GM19438 (cell line): Measurements from ENCODE around the gene C6orf89.

Experiments used
- ATAC-seq: cut with Tn5 transposase; IDR thresholded peaks from one replicate; pipeline ENCODE4 v1.9.1; 2021; ENCODE audit warnings: low read depth; ENCODE audit not compliant: unreplicated experiment

C6orf89 gene

DNA sequence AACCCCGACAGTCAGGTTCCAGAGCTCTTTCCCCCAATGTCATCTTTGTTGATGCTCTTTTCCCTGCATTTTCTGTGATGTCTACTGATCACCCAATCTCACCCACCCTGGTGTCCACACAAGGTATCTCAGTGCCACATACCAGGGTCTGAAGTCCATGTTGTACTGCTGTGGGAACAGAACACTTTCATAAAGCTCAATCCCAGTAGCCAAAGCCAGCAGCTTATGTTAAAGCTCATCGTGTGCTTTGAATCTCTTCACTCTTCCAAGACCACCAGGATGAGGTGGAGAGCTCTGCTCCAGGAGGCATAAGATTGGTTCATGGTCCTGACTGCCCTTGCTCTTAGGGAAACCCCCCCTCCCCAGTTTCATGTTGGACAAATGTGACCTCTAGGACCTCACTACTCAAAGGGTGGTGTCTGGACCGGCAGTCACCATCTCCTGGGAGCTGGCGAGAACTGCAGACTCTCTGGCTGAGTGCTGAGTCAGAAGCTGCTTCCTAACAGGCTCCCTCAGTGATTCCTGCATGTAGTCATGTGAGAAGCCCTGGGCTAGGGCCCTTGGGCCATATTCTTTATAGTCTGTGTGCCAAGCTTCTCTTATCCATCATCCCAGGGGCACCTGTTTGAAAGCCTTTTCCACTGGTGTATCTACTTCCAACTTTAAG, 33.1 kb upstream of the C6orf89 start:
- no peak for ATAC-seq

- no peak for ATAC-seq
Measured at GRCh38 chr6:36853325-36853724, 32.4 kb upstream of the C6orf89 start.

DNA sequence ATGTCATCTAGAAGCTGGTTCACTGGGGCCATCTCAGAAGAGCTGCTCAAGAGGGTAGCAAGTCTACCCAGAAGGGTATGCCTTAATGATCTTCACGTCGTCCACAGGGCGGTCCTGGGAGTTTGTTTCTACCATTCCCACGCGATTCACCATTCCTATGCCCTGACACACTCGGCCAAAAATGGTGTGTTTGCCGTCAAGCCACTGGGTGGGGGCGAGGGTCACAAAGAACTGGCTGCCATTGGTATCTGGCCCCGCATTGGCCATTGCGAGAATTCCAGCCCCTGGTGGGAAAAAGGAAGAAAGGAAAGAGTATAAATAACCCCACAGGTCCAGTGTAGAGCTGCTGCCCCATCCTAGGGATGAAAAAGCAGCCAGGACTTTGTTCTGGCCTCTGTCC, 30.0 kb upstream of the C6orf89 start:
- ATAC-seq, result no peak

GRCh38 chr6:36856277-36856676, 29.5 kb upstream of the C6orf89 start:
- ATAC-seq, result no peak

GRCh38 chr6:36857325-36857724, 28.4 kb upstream of the C6orf89 start:
- no peak for ATAC-seq

DNA sequence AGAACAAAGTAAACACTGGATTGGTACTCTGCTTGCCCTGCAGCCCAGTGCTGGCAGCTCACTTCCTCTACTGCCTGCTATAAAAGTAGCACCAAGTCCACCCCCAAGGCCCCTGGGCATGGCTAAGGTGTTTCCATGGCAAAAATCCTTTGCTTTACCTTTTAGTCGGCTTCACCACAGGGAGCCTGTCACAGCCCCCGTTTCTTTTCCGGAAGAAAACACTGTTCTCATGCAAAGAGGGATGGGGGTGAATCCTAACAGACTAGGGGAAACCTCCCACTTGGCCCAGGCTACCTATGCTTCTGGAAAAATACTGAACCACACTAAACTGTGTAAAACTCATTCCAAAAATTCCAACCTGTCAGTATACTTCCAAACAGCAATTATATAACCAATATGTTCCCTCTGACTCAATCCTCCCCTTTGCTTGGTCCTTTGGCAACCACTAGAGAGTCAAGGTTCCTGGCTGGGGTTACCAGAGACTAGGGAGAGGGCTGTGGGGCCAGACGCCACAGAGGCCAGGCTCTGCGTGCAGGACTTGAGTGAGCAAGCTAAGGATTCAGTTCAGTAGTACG, 27.3 kb upstream of the C6orf89 start:
- no peak for ATAC-seq

DNA sequence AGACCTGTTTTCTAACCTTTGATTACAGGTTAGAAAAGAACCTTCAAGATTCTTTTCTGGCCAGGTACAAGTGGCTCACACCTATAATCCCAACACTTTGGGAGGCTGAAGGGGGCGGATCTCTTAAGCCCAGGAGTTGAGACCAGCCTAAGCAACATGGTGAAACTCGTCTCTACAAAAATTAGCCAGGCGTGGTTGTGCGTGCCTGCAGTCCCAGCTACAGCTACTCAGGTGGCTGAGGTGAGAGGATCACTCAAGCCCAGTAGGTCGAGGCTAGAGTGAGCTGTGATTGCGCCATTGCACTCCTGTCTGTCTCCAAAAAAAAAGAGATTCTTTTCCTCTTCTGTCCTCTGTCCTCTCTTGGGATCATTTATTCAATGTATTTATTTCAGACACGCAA, 25.6 kb upstream of the C6orf89 start:
- ATAC-seq, result no peak

DNA sequence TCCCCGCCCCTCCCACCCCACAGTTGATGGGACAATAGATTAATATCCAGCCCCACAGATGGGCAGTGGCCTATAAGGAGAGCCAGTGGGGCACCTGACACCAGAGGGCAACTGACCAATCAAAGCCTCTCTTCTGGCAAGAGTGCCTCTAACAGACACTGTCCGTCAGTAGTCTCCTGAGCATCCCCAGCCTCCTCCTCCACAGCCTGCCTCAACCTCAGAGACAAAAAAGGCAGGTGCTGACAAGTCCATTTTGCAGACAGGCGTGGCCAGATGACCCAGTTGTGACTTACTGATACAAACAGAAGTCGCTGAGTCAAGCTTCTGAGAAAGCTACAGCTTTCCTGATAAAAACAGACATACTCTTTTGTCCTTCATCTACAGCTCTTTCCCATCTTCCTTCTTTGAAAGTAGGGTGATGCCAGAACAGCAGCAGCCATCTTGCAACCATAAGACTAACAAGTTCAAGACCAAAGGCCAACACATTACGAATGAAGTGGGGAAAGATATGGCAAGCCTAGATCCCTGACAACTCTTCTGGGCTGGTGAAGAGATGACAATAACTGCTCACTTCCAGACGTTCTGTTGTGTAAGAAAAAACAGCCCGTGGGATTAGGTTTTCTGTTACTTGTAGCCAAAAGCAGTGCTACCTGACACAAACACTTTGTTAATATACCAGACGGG, 23.4 kb upstream of the C6orf89 start:
- ATAC-seq, result no peak

DNA sequence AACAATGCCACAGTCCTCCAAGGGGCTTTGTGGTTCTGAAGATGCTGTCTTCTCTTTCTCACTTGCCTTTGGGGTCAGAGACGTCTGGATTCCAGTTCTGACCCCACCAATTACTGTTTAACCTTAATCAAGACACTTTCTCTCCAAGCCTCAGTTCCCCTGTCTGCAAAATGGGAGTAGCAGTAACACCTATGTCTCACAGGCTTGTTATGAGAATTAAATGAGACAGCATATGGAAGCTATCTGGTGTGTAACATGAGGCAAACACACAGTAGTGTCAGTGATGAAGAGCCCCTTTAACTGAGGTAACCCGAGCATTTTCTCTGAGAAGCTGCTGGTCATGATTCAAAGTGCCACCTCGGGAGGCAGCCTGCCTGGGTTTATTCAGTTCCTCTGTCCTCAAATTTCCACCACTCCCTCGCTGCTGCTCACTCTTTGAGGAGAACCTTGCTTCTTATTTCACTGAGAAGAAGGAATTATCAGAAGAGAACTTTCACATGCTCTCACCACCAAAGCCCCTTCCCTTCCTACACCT, 22.8 kb upstream of the C6orf89 start:
- ATAC-seq, result no peak

GRCh38 chr6:36863670-36864540, 21.8 kb upstream of the C6orf89 start:
- no peak for ATAC-seq

DNA sequence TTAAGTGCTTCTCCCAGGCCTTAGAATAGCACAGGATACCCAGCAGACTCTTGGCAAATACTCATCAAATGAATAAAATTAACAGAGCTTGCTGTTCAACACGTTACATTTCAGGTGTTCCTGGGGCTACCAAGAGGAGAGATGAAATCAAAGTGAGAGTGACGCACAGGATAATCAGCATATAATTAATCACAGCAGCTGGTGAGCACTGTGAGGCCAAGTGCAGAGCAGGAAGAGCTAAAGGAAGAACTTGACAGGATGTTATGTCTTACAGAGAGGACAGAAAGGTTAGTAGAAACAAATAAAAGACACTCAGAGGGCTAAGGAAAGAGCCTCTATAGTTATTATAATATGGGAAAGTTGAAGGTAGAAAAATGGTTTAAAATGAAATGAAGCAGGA, 19.9 kb upstream of the C6orf89 start:
- no peak for ATAC-seq

DNA sequence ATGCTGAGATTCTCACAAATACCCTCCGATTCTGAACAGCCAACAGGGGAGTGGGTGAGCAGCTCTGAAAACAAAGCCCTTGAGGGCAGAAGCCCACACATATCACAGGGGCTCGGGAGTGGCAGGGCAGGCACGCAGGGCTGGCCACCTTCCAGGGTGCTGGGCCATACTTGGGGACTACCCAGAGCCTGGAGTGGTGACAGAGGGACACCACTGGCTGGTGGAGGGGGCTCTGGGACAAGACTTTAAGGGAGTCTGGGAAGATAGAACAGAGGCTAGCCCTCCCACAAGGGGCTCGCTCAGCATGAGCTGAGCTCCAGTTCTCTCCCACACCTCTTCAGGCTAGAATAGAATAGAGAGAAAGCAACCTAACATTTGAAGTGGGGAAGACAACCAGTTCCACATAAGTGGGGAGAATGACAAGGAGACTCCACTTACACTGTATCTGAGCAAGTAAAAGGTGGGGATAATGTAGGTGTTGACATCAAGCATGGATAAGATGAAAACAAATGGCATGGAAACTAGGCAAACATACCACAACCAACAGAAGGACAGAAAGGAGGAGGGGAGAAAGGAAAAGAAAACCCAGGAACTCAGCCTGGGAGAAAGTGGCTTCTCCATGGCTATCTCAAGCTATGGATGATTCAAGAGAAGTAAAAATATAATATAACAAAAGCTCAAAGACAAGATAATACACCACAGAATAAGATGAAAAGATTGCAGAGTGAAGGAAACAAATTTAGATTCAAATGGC, 18.1 kb upstream of the C6orf89 start:
- no peak for ATAC-seq

DNA sequence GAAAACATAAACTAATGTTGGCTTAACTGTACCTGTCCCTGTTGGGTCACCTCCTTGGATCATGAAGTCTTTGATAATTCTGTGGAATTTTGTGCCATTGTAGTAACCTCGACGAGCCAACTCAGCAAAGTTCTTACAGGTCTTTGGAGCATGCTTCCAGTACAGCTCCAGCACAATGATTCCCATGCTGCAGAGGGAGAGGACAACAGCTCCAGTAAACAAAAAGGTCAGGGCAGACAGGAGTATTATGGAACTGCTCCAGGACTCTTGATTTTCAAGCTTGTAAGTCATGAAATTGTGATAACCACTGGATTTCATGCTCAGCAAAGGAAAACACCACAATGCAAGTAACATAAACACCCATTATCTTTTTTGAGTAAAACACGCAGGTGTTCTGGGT, 14.1 kb upstream of the C6orf89 start:
- no peak for ATAC-seq

DNA sequence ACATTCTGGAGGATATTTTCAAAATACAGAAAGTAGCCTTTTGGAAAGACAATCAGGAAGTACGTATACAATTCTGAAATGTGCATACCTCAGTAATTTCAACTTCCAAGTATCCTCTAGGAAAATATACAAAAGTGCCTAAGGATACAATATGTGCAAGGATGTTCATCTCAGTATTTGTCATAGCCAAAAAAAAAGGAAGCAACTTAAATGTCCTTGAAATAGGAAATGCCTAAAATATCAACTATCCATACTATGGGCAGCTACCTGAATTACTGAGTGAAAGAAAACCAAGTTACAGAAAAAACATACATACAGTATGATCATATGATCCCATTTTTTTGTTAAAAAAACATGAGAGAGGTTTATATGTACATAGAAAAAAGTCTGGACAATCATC, 12.6 kb upstream of the C6orf89 start:
- no peak for ATAC-seq

GRCh38 chr6:36873612-36874442, 11.9 kb upstream of the C6orf89 start:
- no peak for ATAC-seq

- ATAC-seq, result peak; percentile 84
Measured at GRCh38 chr6:36874443-36875249, 11.1 kb upstream of the C6orf89 start, which contains the start of gene PPIL1. TSS of gene PPIL1 (minus strand) at chr6:36874803. CDS start at chr6:36874772, 31 bp downstream.

- no peak for ATAC-seq
Measured at GRCh38 chr6:36875250-36875633, 10.5 kb upstream of the C6orf89 start.

- no peak for ATAC-seq
Measured at GRCh38 chr6:36884610-36885009, 1.1 kb upstream of the C6orf89 start.
